Measurements from ENCODE around the gene BCL2L11.

BCL2L11 gene

GRCh38 chr2:111186121-111186715 lies 65.5 kb downstream of the BCL2L11 start:
- no peaks in the 10 kb centered on the region for H3K4me1 ChIP-seq (ENCODE audit: insufficient read depth, low read length)
- no peaks in the 10 kb centered on the region for H3K36me3 ChIP-seq (ENCODE audit: insufficient read depth, low read length)
- no peak overlapping the region for H2AFZ ChIP-seq (ENCODE audit: low read depth, low read length)
- no peaks in the 10 kb centered on the region for H3K27me3 ChIP-seq (ENCODE audit: insufficient read depth, low read length)
- H3K4me3 ChIP-seq (ENCODE audit: low read length), result no peak overlapping the region
- no peaks in the 10 kb centered on the region for H3K9me3 ChIP-seq (ENCODE audit: low read length)

GRCh38 chr2:111186933-111187332 lies 66.2 kb downstream of the BCL2L11 start:
- no peaks in the 10 kb centered on the region for H3K9me3 ChIP-seq (ENCODE audit: low read length)
- no peaks in the 10 kb centered on the region for H3K4me1 ChIP-seq (ENCODE audit: insufficient read depth, low read length)
- no peak overlapping the region for H3K4me3 ChIP-seq (ENCODE audit: low read length)

GRCh38 chr2:111188681-111189080 lies 68.0 kb downstream of the BCL2L11 start:
- Histone ChIP-seq H3K4me3 (ENCODE audit: low read length) (no peak overlapping the region), H3K9me3 (ENCODE audit: low read length) (no peaks in the 10 kb centered on the region), H3K4me1 (ENCODE audit: insufficient read depth, low read length) (no peaks in the 10 kb centered on the region), H3K36me3 (ENCODE audit: insufficient read depth, low read length) (no peaks in the 10 kb centered on the region), H2AFZ (ENCODE audit: low read depth, low read length) (no peak overlapping the region), H3K27me3 (ENCODE audit: insufficient read depth, low read length) (no peaks in the 10 kb centered on the region)

More at GRCh38 chr2:111186933-111187332, 66.2 kb downstream of the BCL2L11 start:
- Histone ChIP-seq H2AFZ (ENCODE audit: low read depth, low read length) (no peak overlapping the region), H3K27me3 (ENCODE audit: insufficient read depth, low read length) (no peaks in the 10 kb centered on the region), H3K36me3 (ENCODE audit: insufficient read depth, low read length) (no peaks in the 10 kb centered on the region)

GRCh38 chr2:111189106-111189505 lies 68.4 kb downstream of the BCL2L11 start:
- Histone ChIP-seq H3K36me3 (ENCODE audit: insufficient read depth, low read length) (no peaks in the 10 kb centered on the region), H3K4me3 (ENCODE audit: low read length) (no peak overlapping the region), H3K9me3 (ENCODE audit: low read length) (no peaks in the 10 kb centered on the region), H3K4me1 (ENCODE audit: insufficient read depth, low read length) (no peaks in the 10 kb centered on the region), H3K27me3 (ENCODE audit: insufficient read depth, low read length) (no peaks in the 10 kb centered on the region), H2AFZ (ENCODE audit: low read depth, low read length) (no peak overlapping the region)

GRCh38 chr2:111190816-111191540 lies 70.3 kb downstream of the BCL2L11 start:
- Histone ChIP-seq H3K4me1 (ENCODE audit: insufficient read depth, low read length) (no peaks in the 10 kb centered on the region), H3K27me3 (ENCODE audit: insufficient read depth, low read length) (no peaks in the 10 kb centered on the region), H2AFZ (ENCODE audit: low read depth, low read length) (no peak overlapping the region), H3K9me3 (ENCODE audit: low read length) (no peaks in the 10 kb centered on the region), H3K36me3 (ENCODE audit: insufficient read depth, low read length) (no peaks in the 10 kb centered on the region), H3K4me3 (ENCODE audit: low read length) (no peak overlapping the region)

- Histone ChIP-seq H2AFZ (ENCODE audit: low read depth, low read length) (no peak overlapping the region), H3K36me3 (ENCODE audit: insufficient read depth, low read length) (no peaks in the 10 kb centered on the region), H3K27me3 (ENCODE audit: insufficient read depth, low read length) (no peaks in the 10 kb centered on the region), H3K4me1 (ENCODE audit: insufficient read depth, low read length) (no peaks in the 10 kb centered on the region), H3K9me3 (ENCODE audit: low read length) (no peaks in the 10 kb centered on the region), H3K4me3 (ENCODE audit: low read length) (no peak overlapping the region)
Measured at GRCh38 chr2:111191877-111192276, 71.2 kb downstream of the BCL2L11 start.

- no peaks in the 10 kb centered on the region for H3K27me3 ChIP-seq (ENCODE audit: insufficient read depth, low read length)
- no peaks in the 10 kb centered on the region for H3K4me1 ChIP-seq (ENCODE audit: insufficient read depth, low read length)
- no peak overlapping the region for H2AFZ ChIP-seq (ENCODE audit: low read depth, low read length)
- H3K4me3 ChIP-seq (ENCODE audit: low read length), result no peak overlapping the region
- H3K9me3 ChIP-seq (ENCODE audit: low read length), result no peaks in the 10 kb centered on the region
- H3K36me3 ChIP-seq (ENCODE audit: insufficient read depth, low read length), result no peaks in the 10 kb centered on the region
Measured at GRCh38 chr2:111192776-111193368, 72.2 kb downstream of the BCL2L11 start.

GRCh38 chr2:111194835-111195621 lies 74.3 kb downstream of the BCL2L11 start:
- no peaks in the 10 kb centered on the region for H3K9me3 ChIP-seq (ENCODE audit: low read length)
- no peak overlapping the region for H3K4me3 ChIP-seq (ENCODE audit: low read length)

GRCh38 chr2:111196435-111196834 lies 75.7 kb downstream of the BCL2L11 start:
- no peaks in the 10 kb centered on the region for H3K36me3 ChIP-seq (ENCODE audit: insufficient read depth, low read length)
- no peaks in the 10 kb centered on the region for H3K9me3 ChIP-seq (ENCODE audit: low read length)
- H2AFZ ChIP-seq (ENCODE audit: low read depth, low read length), result no peak overlapping the region
- H3K4me1 ChIP-seq (ENCODE audit: insufficient read depth, low read length), result no peaks in the 10 kb centered on the region
- H3K27me3 ChIP-seq (ENCODE audit: insufficient read depth, low read length), result no peaks in the 10 kb centered on the region
- no peak overlapping the region for H3K4me3 ChIP-seq (ENCODE audit: low read length)

More at GRCh38 chr2:111194835-111195621, 74.3 kb downstream of the BCL2L11 start:
- Histone ChIP-seq H2AFZ (ENCODE audit: low read depth, low read length) (no peak overlapping the region), H3K36me3 (ENCODE audit: insufficient read depth, low read length) (no peaks in the 10 kb centered on the region), H3K27me3 (ENCODE audit: insufficient read depth, low read length) (no peaks in the 10 kb centered on the region), H3K4me1 (ENCODE audit: insufficient read depth, low read length) (no peaks in the 10 kb centered on the region)

GRCh38 chr2:111198701-111199100 lies 78.0 kb downstream of the BCL2L11 start:
- Histone ChIP-seq H3K27me3 (ENCODE audit: insufficient read depth, low read length) (no peaks in the 10 kb centered on the region), H3K36me3 (ENCODE audit: insufficient read depth, low read length) (no peaks in the 10 kb centered on the region), H3K9me3 (ENCODE audit: low read length) (no peaks in the 10 kb centered on the region), H3K4me3 (ENCODE audit: low read length) (no peak overlapping the region), H3K4me1 (ENCODE audit: insufficient read depth, low read length) (no peaks in the 10 kb centered on the region), H2AFZ (ENCODE audit: low read depth, low read length) (no peak overlapping the region)

- no peaks in the 10 kb centered on the region for H3K27me3 ChIP-seq (ENCODE audit: insufficient read depth, low read length)
- H2AFZ ChIP-seq (ENCODE audit: low read depth, low read length), result no peak overlapping the region
- no peaks in the 10 kb centered on the region for H3K4me1 ChIP-seq (ENCODE audit: insufficient read depth, low read length)
- H3K9me3 ChIP-seq (ENCODE audit: low read length), result no peaks in the 10 kb centered on the region
- H3K36me3 ChIP-seq (ENCODE audit: insufficient read depth, low read length), result no peaks in the 10 kb centered on the region
- no peak overlapping the region for H3K4me3 ChIP-seq (ENCODE audit: low read length)
Measured at GRCh38 chr2:111199840-111200239, 79.1 kb downstream of the BCL2L11 start.

- Histone ChIP-seq H3K4me3 (ENCODE audit: low read length) (no peak overlapping the region), H2AFZ (ENCODE audit: low read depth, low read length) (no peak overlapping the region), H3K9me3 (ENCODE audit: low read length) (no peaks in the 10 kb centered on the region), H3K36me3 (ENCODE audit: insufficient read depth, low read length) (no peaks in the 10 kb centered on the region), H3K4me1 (ENCODE audit: insufficient read depth, low read length) (no peaks in the 10 kb centered on the region), H3K27me3 (ENCODE audit: insufficient read depth, low read length) (no peaks in the 10 kb centered on the region)
Measured at GRCh38 chr2:111200333-111200881, 79.7 kb downstream of the BCL2L11 start.

- H2AFZ ChIP-seq (ENCODE audit: low read depth, low read length), result no peak overlapping the region
- H3K4me1 ChIP-seq (ENCODE audit: insufficient read depth, low read length), result no peaks in the 10 kb centered on the region
- H3K9me3 ChIP-seq (ENCODE audit: low read length), result no peaks in the 10 kb centered on the region
- H3K4me3 ChIP-seq (ENCODE audit: low read length), result no peak overlapping the region
- H3K36me3 ChIP-seq (ENCODE audit: insufficient read depth, low read length), result no peaks in the 10 kb centered on the region
- H3K27me3 ChIP-seq (ENCODE audit: insufficient read depth, low read length), result no peaks in the 10 kb centered on the region
Measured at GRCh38 chr2:111201214-111201613, 80.5 kb downstream of the BCL2L11 start.
